GM23338 (cell line): ENCODE data around the gene WNT8A.

ENCODE experiments used
- EZH2 ChIP-seq: fragments of 200-600 bp; sonication (generic); IDR thresholded peaks from one replicate; pipeline ENCODE4 v1.8.0; 2017; ENCODE audit warnings: antibody characterized with exemption, mild to moderate bottlenecking, low read depth; ENCODE audit not compliant: unreplicated experiment
- EZH2phosphoT487 ChIP-seq: fragments of 200-600 bp; sonication (generic); IDR thresholded peaks from one replicate; pipeline ENCODE4 v1.8.1; 2018; ENCODE audit warnings: antibody characterized with exemption; ENCODE audit not compliant: unreplicated experiment
- POLR2AphosphoS5 ChIP-seq: IDR thresholded peaks from 2 replicates; pipeline ENCODE4 v1.6.1; 2016; ENCODE audit warnings: antibody characterized with exemption, low read depth
- TF ChIP-seq, protein P1 (sequence below), 2 experiments: fragments of 200-600 bp in 1 of 2; sonication (generic) in 1 of 2; conservative IDR thresholded peaks; 2 replicates each; pipeline versions ENCODE4 v1.5.1 to v1.6.1; 2016 to 2017; ENCODE audit warnings: antibody characterized with exemption in 2 of 2, low read depth in 2 of 2, mild to moderate bottlenecking in 2 of 2, moderate library complexity in 1 of 2

- TF ChIP-seq, protein P1, sequence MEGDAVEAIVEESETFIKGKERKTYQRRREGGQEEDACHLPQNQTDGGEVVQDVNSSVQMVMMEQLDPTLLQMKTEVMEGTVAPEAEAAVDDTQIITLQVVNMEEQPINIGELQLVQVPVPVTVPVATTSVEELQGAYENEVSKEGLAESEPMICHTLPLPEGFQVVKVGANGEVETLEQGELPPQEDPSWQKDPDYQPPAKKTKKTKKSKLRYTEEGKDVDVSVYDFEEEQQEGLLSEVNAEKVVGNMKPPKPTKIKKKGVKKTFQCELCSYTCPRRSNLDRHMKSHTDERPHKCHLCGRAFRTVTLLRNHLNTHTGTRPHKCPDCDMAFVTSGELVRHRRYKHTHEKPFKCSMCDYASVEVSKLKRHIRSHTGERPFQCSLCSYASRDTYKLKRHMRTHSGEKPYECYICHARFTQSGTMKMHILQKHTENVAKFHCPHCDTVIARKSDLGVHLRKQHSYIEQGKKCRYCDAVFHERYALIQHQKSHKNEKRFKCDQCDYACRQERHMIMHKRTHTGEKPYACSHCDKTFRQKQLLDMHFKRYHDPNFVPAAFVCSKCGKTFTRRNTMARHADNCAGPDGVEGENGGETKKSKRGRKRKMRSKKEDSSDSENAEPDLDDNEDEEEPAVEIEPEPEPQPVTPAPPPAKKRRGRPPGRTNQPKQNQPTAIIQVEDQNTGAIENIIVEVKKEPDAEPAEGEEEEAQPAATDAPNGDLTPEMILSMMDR (conservative IDR thresholded peaks at IDR 0.05; ENCODE audit: low read depth in 2 of 2) = no peak
- TF ChIP-seq EZH2 (no peak), EZH2phosphoT487 (no peak), POLR2AphosphoS5 (no peak)
Measured at GRCh38 chr5:138096997-138097828, 13.4 kb downstream of the WNT8A start.
